OCI-LY1 (cell line): ENCODE measurements around the gene DCAF4L1.

Source experiments
- H2AFZ ChIP-seq: fragments of 200-600 bp; sonication (generic), shearing (Covaris generic); 2 replicates; pipeline ENCODE4 v1.6.0; 2014; ENCODE audit warnings: antibody characterized with exemption, mild to moderate bottlenecking, low read length
- H3F3A ChIP-seq: fragments of 200-600 bp; sonication (generic), shearing (Covaris generic); 2 replicates; pipeline ENCODE4 v1.6.0; 2014; ENCODE audit warnings: mild to moderate bottlenecking, antibody characterized with exemption, low read length, moderate library complexity; ENCODE audit not compliant: insufficient read depth
- H3K27ac ChIP-seq: fragments of 200-600 bp; sonication (generic); 2 replicates; pipeline ENCODE4 v1.5.1; 2014; ENCODE audit warnings: low read length, mixed run types, mild to moderate bottlenecking, low read depth; ENCODE audit not compliant: poor library complexity, severe bottlenecking
- H3K27me3 ChIP-seq: fragments of 200-600 bp; sonication (generic); 2 replicates; pipeline ENCODE4 v1.6.0; 2014; ENCODE audit warnings: antibody characterized with exemption, mild to moderate bottlenecking, low read length, moderate library complexity; ENCODE audit not compliant: insufficient read depth
- H3K36me3 ChIP-seq: fragments of 200-600 bp; sonication (generic); 2 replicates; pipeline ENCODE4 v1.6.1; 2014; ENCODE audit warnings: mild to moderate bottlenecking, antibody characterized with exemption, low read length, moderate library complexity, mixed read lengths; ENCODE audit not compliant: insufficient read depth
- H3K4me1 ChIP-seq: fragments of 200-600 bp; sonication (generic); 2 replicates; pipeline ENCODE4 v1.5.1; 2014; ENCODE audit warnings: mild to moderate bottlenecking, low read length, moderate library complexity; ENCODE audit not compliant: insufficient read depth, severe bottlenecking
- H3K4me2 ChIP-seq: fragments of 200-600 bp; sonication (generic), shearing (Covaris generic); 2 replicates; pipeline ENCODE4 v1.6.1; 2014; ENCODE audit warnings: low read length
- H3K4me3 ChIP-seq: fragments of 200-600 bp; sonication (generic); 2 replicates; pipeline ENCODE4 v1.5.1; 2014; ENCODE audit warnings: low read length, low read depth, mild to moderate bottlenecking, mixed read lengths; ENCODE audit not compliant: poor library complexity, severe bottlenecking
- H3K79me2 ChIP-seq: fragments of 200-600 bp; shearing (Covaris generic); 2 replicates; pipeline ENCODE4 v1.6.1; 2016; ENCODE audit warnings: mixed run types, low read length, mixed read lengths; ENCODE audit not compliant: insufficient read depth
- H3K9ac ChIP-seq: fragments of 200-600 bp; sonication (generic), shearing (Covaris generic); 2 replicates; pipeline ENCODE4 v1.6.1; 2014; ENCODE audit warnings: mild to moderate bottlenecking, low read length, mixed read lengths
- H3K9me2 ChIP-seq: fragments of 200-600 bp; sonication (generic), shearing (Covaris generic); 2 replicates; pipeline ENCODE4 v1.6.1; 2014; ENCODE audit warnings: low read depth, mild to moderate bottlenecking, low read length, mixed read lengths
- H3K9me3 ChIP-seq: fragments of 200-600 bp; shearing (Covaris generic); 2 replicates; pipeline ENCODE4 v1.6.1; 2014; ENCODE audit warnings: low read length, mixed read lengths
- H4K20me1 ChIP-seq: fragments of 200-600 bp; sonication (generic), shearing (Covaris generic); 2 replicates; pipeline ENCODE4 v1.6.0; 2016; ENCODE audit warnings: mild to moderate bottlenecking, low read length; ENCODE audit not compliant: insufficient read depth
- CTCF ChIP-seq: fragments of 200-600 bp; sonication (generic), shearing (Covaris generic); IDR thresholded peaks from 2 replicates; pipeline ENCODE4 v1.5.1; 2017; ENCODE audit warnings: mild to moderate bottlenecking, antibody characterized with exemption, low read length, moderate library complexity, mixed read lengths
- EZH2 ChIP-seq: fragments of 200-600 bp; sonication (generic), shearing (Covaris generic); IDR thresholded peaks from 2 replicates; pipeline ENCODE4 v1.8.0; 2017; ENCODE audit warnings: borderline replicate concordance, mixed run types, mild to moderate bottlenecking, antibody characterized with exemption, low read length, moderate library complexity, mixed read lengths

The DCAF4L1 gene

GRCh38 chr4:41998019-41998418 lies 16.5 kb downstream of the DCAF4L1 start:
- no peak overlapping the region for H3K27ac ChIP-seq
- H3K9ac ChIP-seq, result no peak overlapping the region
- no peaks in the 10 kb centered on the region for H3F3A ChIP-seq
- H3K4me2 ChIP-seq, result no peak overlapping the region
- H3K27me3 ChIP-seq, result no peaks in the 10 kb centered on the region
- H4K20me1 ChIP-seq, result no peaks in the 10 kb centered on the region
- no peaks in the 10 kb centered on the region for H3K4me1 ChIP-seq
- H2AFZ ChIP-seq, result no peak overlapping the region
- H3K79me2 ChIP-seq, result peaks cover 3% of the 10 kb centered on the region; the same call in 1 of the 2 replicates
- H3K4me3 ChIP-seq, result no peak overlapping the region
- H3K9me3 ChIP-seq, result no peaks in the 10 kb centered on the region
- H3K36me3 ChIP-seq, result peaks cover 8% of the 10 kb centered on the region
- H3K9me2 ChIP-seq, result no peaks in the 10 kb centered on the region
- TF ChIP-seq EZH2 (no peak), CTCF (no peak)

- Histone ChIP-seq H3K27me3 (no peaks in the 10 kb centered on the region), H3F3A (no peaks in the 10 kb centered on the region), H4K20me1 (no peaks in the 10 kb centered on the region), H3K4me1 (no peaks in the 10 kb centered on the region), H3K9me3 (no peaks in the 10 kb centered on the region), H3K9me2 (no peaks in the 10 kb centered on the region), H2AFZ (no peak overlapping the region), H3K36me3 (peaks cover 15% of the 10 kb centered on the region), H3K4me3 (no peak overlapping the region), H3K4me2 (no peak overlapping the region), H3K79me2 (no peaks in the 10 kb centered on the region; the same call in 1 of the 2 replicates), H3K27ac (no peak overlapping the region), H3K9ac (no peak overlapping the region)
- TF ChIP-seq EZH2, result no peak
- no peak for TF ChIP-seq CTCF
These were observed 17.8 kb downstream of the DCAF4L1 start for GRCh38 chr4:41999321-41999720.

GRCh38 chr4:42008011-42008786 lies 26.6 kb downstream of the DCAF4L1 start:
- Histone ChIP-seq H3K9me2 (no peaks in the 10 kb centered on the region), H3K79me2 (peaks cover 9% of the 10 kb centered on the region; the same call in 1 of the 2 replicates), H3K4me3 (no peak overlapping the region), H3F3A (no peaks in the 10 kb centered on the region), H3K27ac (no peak overlapping the region), H3K9ac (no peak overlapping the region), H2AFZ (no peak overlapping the region), H3K36me3 (peaks cover 48% of the 10 kb centered on the region), H3K9me3 (no peaks in the 10 kb centered on the region), H4K20me1 (no peaks in the 10 kb centered on the region), H3K4me2 (no peak overlapping the region), H3K27me3 (no peaks in the 10 kb centered on the region), H3K4me1 (no peaks in the 10 kb centered on the region)
- TF ChIP-seq CTCF, result no peak
- TF ChIP-seq EZH2, result no peak
